ENCODE results near the gene CADM2. TPM values are rescaled to one million over a fixed set of nuclear protein-coding genes. Genes with fewer than 3 reads are reported as not detected.

Gene CADM2
- total RNA-seq, 1 experiment from 2014 or later: 0.64 TPM

GRCh38 chr3:84968701-84969235 is 10.0 kb downstream of the CADM2 start:
- no peak overlapping the region for H3K4me3 ChIP-seq (ENCODE audit: low read depth in 2 of 2, low read length in 2 of 2)

GRCh38 chr3:84974347-84974746 is 15.6 kb downstream of the CADM2 start:
- DNase-seq (ENCODE audit: low read depth, low spot score) (no peak), ATAC-seq (no peak)
- in situ Hi-C loops (cut with HindIII; ENCODE audit: low pct_unique_long_range_greater_than_20kb, low sequenced_read_pairs): no loop called here
- Histone ChIP-seq H3K4me1 (ENCODE audit: control insufficient read depth, insufficient read depth, low read length) (no peaks in the 10 kb centered on the region), H3K27me3 (ENCODE audit: control insufficient read depth, insufficient read depth, low read length) (no peaks in the 10 kb centered on the region), H3K27ac (ENCODE audit: low read length) (no peak overlapping the region), H3K4me3 (ENCODE audit: low read depth in 2 of 2, low read length in 2 of 2) (no peak overlapping the region), H3K9me3 (ENCODE audit: control insufficient read depth, insufficient read depth, low read depth, low read length) (no peaks in the 10 kb centered on the region), H3K36me3 (ENCODE audit: control insufficient read depth, insufficient read depth, low read length) (no peaks in the 10 kb centered on the region)
- ChIA-PET POLR2A (no interaction called here), CTCF (no interaction called here)
- no peak for TF ChIP-seq TCF7L2 (IDR thresholded peaks at IDR 0.05; ENCODE audit: low read depth, low read length)
- no peak for TF ChIP-seq POLR2AphosphoS5 (IDR thresholded peaks at IDR 0.05; ENCODE audit: low read depth, low read length)
- no peak for TF ChIP-seq REST (IDR thresholded peaks at IDR 0.05; ENCODE audit: insufficient read depth in 1 of 2, low read depth in 2 of 2, low read length in 1 of 2)
- TF ChIP-seq SIN3A (IDR thresholded peaks at IDR 0.05; ENCODE audit: borderline replicate concordance, insufficient read depth, low read depth, low read length): no peak
- intact Hi-C loops (cut with micrococcal nuclease; ENCODE audit: unreplicated experiment): loop anchor here (10.0 kb wide), 1 partner anchor 370 kb away; no protein-coding TSS in a partner anchor
- no TSS peak for BruUV-seq (replicated peaks)

More at GRCh38 chr3:84968701-84969235, 10.0 kb downstream of the CADM2 start:
- Histone ChIP-seq H3K9me3 (ENCODE audit: control insufficient read depth, insufficient read depth, low read depth, low read length) (no peaks in the 10 kb centered on the region), H3K27ac (ENCODE audit: low read length) (no peak overlapping the region), H3K4me1 (ENCODE audit: control insufficient read depth, insufficient read depth, low read length) (no peaks in the 10 kb centered on the region), H3K27me3 (ENCODE audit: control insufficient read depth, insufficient read depth, low read length) (no peaks in the 10 kb centered on the region), H3K36me3 (ENCODE audit: control insufficient read depth, insufficient read depth, low read length) (no peaks in the 10 kb centered on the region)
- no peak for DNase-seq (ENCODE audit: low read depth, low spot score)
- ATAC-seq: no peak
- ChIA-PET CTCF (no interaction called here), POLR2A (no interaction called here)
- in situ Hi-C loops (cut with HindIII; ENCODE audit: low pct_unique_long_range_greater_than_20kb, low sequenced_read_pairs) (no loop called here), intact Hi-C loops (cut with micrococcal nuclease; ENCODE audit: unreplicated experiment) (no loop called here)
- TF ChIP-seq SIN3A (IDR thresholded peaks at IDR 0.05; ENCODE audit: borderline replicate concordance, insufficient read depth, low read depth, low read length) (no peak), TCF7L2 (IDR thresholded peaks at IDR 0.05; ENCODE audit: low read depth, low read length) (no peak), REST (IDR thresholded peaks at IDR 0.05; ENCODE audit: insufficient read depth in 1 of 2, low read depth in 2 of 2, low read length in 1 of 2) (no peak), CTCF (IDR thresholded peaks at IDR 0.05) (no peak), POLR2AphosphoS5 (IDR thresholded peaks at IDR 0.05; ENCODE audit: low read depth, low read length) (no peak)
- BruUV-seq (replicated peaks): no TSS peak
